ENCODE measurements around the gene CBARP. TPM values are rescaled to one million over a fixed set of nuclear protein-coding genes. Genes with fewer than 3 reads are reported as not detected.

The CBARP gene
- polyA plus RNA-seq, 2 donors: 0.95 to 1.3 TPM

- WGBS, 2 donors: 56 to 81% methylated on average over 24 of the region's 24 CpGs
- no peaks in the 10 kb centered on the region for H3K27me3 ChIP-seq (ENCODE audit: control insufficient read depth in 1 of 2, insufficient read depth in 2 of 2, low read length in 2 of 2)
- H3K36me3 ChIP-seq (ENCODE audit: control insufficient read depth in 2 of 2, insufficient read depth in 2 of 2, low read length in 1 of 2): peaks cover 0 to 6% of the 10 kb centered on the region in 2 donors
- peak overlapping the region in 1 of 2 donors; percentile 36 for H3K27ac ChIP-seq (ENCODE audit: low read depth in 2 of 2, low read length in 1 of 2)
- no peak overlapping the region for H3K4me3 ChIP-seq (ENCODE audit: low read depth in 1 of 2, low read length in 2 of 2)
- peaks cover 0 to 38% of the 10 kb centered on the region in 2 donors for H3K4me1 ChIP-seq (ENCODE audit: control insufficient read depth in 2 of 2, insufficient read depth in 2 of 2, low read length in 1 of 2)
- H3K9me3 ChIP-seq (ENCODE audit: control insufficient read depth in 2 of 2, insufficient read depth in 1 of 2, low read depth in 1 of 2, low read length in 1 of 2): no peaks in the 10 kb centered on the region
Measured at GRCh38 chr19:1233115-1233667, 4.6 kb downstream of the CBARP start.

- peak overlapping the region; percentile 15 to 63 for H3K27ac ChIP-seq (ENCODE audit: low read depth in 2 of 2, low read length in 1 of 2)
- no peaks in the 10 kb centered on the region for H3K9me3 ChIP-seq (ENCODE audit: control insufficient read depth in 2 of 2, insufficient read depth in 1 of 2, low read depth in 1 of 2, low read length in 1 of 2)
- H3K4me3 ChIP-seq (ENCODE audit: low read depth in 1 of 2, low read length in 2 of 2): no peak overlapping the region
- WGBS, 2 donors: 27 to 30% methylated on average over 15 of the region's 15 CpGs
- H3K36me3 ChIP-seq (ENCODE audit: control insufficient read depth in 2 of 2, insufficient read depth in 2 of 2, low read length in 1 of 2): peaks cover under 1 to 10% of the 10 kb centered on the region in 2 donors
- H3K4me1 ChIP-seq (ENCODE audit: control insufficient read depth in 2 of 2, insufficient read depth in 2 of 2, low read length in 1 of 2): peaks cover 0 to 36% of the 10 kb centered on the region in 2 donors
- no peaks in the 10 kb centered on the region for H3K27me3 ChIP-seq (ENCODE audit: control insufficient read depth in 1 of 2, insufficient read depth in 2 of 2, low read length in 2 of 2)
Measured at GRCh38 chr19:1232652-1233072, 5.1 kb downstream of the CBARP start.

- H3K9me3 ChIP-seq (ENCODE audit: control insufficient read depth in 2 of 2, insufficient read depth in 1 of 2, low read depth in 1 of 2, low read length in 1 of 2): no peaks in the 10 kb centered on the region
- no peaks in the 10 kb centered on the region for H3K27me3 ChIP-seq (ENCODE audit: control insufficient read depth in 1 of 2, insufficient read depth in 2 of 2, low read length in 2 of 2)
- peak overlapping the region; percentile 15 to 63 for H3K27ac ChIP-seq (ENCODE audit: low read depth in 2 of 2, low read length in 1 of 2)
- H3K4me1 ChIP-seq (ENCODE audit: control insufficient read depth in 2 of 2, insufficient read depth in 2 of 2, low read length in 1 of 2): peaks cover 0 to 35% of the 10 kb centered on the region in 2 donors
- H3K4me3 ChIP-seq (ENCODE audit: low read depth in 1 of 2, low read length in 2 of 2): no peak overlapping the region
- 64 to 67% methylated on average over 15 of the region's 15 CpGs for WGBS, 2 donors
- peaks cover 3 to 16% of the 10 kb centered on the region in 2 donors for H3K36me3 ChIP-seq (ENCODE audit: control insufficient read depth in 2 of 2, insufficient read depth in 2 of 2, low read length in 1 of 2)
Measured at GRCh38 chr19:1231729-1232637, 5.8 kb downstream of the CBARP start.

GRCh38 chr19:1230783-1231489 lies 6.9 kb downstream of the CBARP start:
- Histone ChIP-seq H3K9me3 (ENCODE audit: control insufficient read depth in 2 of 2, insufficient read depth in 1 of 2, low read depth in 1 of 2, low read length in 1 of 2) (no peaks in the 10 kb centered on the region), H3K4me3 (ENCODE audit: low read depth in 1 of 2, low read length in 2 of 2) (no peak overlapping the region), H3K4me1 (ENCODE audit: control insufficient read depth in 2 of 2, insufficient read depth in 2 of 2, low read length in 1 of 2) (peaks cover 0 to 30% of the 10 kb centered on the region in 2 donors), H3K27ac (ENCODE audit: low read depth in 2 of 2, low read length in 1 of 2) (no peak overlapping the region), H3K36me3 (ENCODE audit: control insufficient read depth in 2 of 2, insufficient read depth in 2 of 2, low read length in 1 of 2) (peaks cover 7 to 23% of the 10 kb centered on the region in 2 donors), H3K27me3 (ENCODE audit: control insufficient read depth in 1 of 2, insufficient read depth in 2 of 2, low read length in 2 of 2) (no peaks in the 10 kb centered on the region)
- 71 to 80% methylated on average over 37 to 38 of the region's 38 CpGs for WGBS, 2 donors

- Histone ChIP-seq H3K4me3 (ENCODE audit: low read depth in 1 of 2, low read length in 2 of 2) (no peak overlapping the region), H3K27me3 (ENCODE audit: control insufficient read depth in 1 of 2, insufficient read depth in 2 of 2, low read length in 2 of 2) (no peaks in the 10 kb centered on the region), H3K36me3 (ENCODE audit: control insufficient read depth in 2 of 2, insufficient read depth in 2 of 2, low read length in 1 of 2) (peaks cover 7 to 28% of the 10 kb centered on the region in 2 donors), H3K4me1 (ENCODE audit: control insufficient read depth in 2 of 2, insufficient read depth in 2 of 2, low read length in 1 of 2) (peaks cover 0 to 23% of the 10 kb centered on the region in 2 donors), H3K9me3 (ENCODE audit: control insufficient read depth in 2 of 2, insufficient read depth in 1 of 2, low read depth in 1 of 2, low read length in 1 of 2) (no peaks in the 10 kb centered on the region), H3K27ac (ENCODE audit: low read depth in 2 of 2, low read length in 1 of 2) (no peak overlapping the region)
- 84 to 89% methylated on average over 53 to 61 of the region's 61 CpGs for WGBS, 2 donors
Measured at GRCh38 chr19:1229924-1230782, 7.7 kb downstream of the CBARP start.

- Histone ChIP-seq H3K27ac (ENCODE audit: low read depth in 2 of 2, low read length in 1 of 2) (no peak overlapping the region), H3K4me3 (ENCODE audit: low read depth in 1 of 2, low read length in 2 of 2) (no peak overlapping the region), H3K36me3 (ENCODE audit: control insufficient read depth in 2 of 2, insufficient read depth in 2 of 2, low read length in 1 of 2) (peaks cover 7 to 32% of the 10 kb centered on the region in 2 donors), H3K9me3 (ENCODE audit: control insufficient read depth in 2 of 2, insufficient read depth in 1 of 2, low read depth in 1 of 2, low read length in 1 of 2) (no peaks in the 10 kb centered on the region), H3K4me1 (ENCODE audit: control insufficient read depth in 2 of 2, insufficient read depth in 2 of 2, low read length in 1 of 2) (peaks cover 0 to 19% of the 10 kb centered on the region in 2 donors), H3K27me3 (ENCODE audit: control insufficient read depth in 1 of 2, insufficient read depth in 2 of 2, low read length in 2 of 2) (no peaks in the 10 kb centered on the region)
- WGBS, 2 donors: 95 to 96% methylated on average over 133 to 158 of the region's 158 CpGs
Measured at GRCh38 chr19:1229056-1229923, 8.5 kb downstream of the CBARP start.

GRCh38 chr19:1228161-1228957 lies 9.4 kb downstream of the CBARP start:
- H3K9me3 ChIP-seq (ENCODE audit: control insufficient read depth in 2 of 2, insufficient read depth in 1 of 2, low read depth in 1 of 2, low read length in 1 of 2): no peaks in the 10 kb centered on the region
- H3K4me3 ChIP-seq (ENCODE audit: low read depth in 1 of 2, low read length in 2 of 2): no peak overlapping the region
- WGBS, 2 donors: 96 to 97% methylated on average over 93 to 100 of the region's 100 CpGs
- peaks cover 0 to 19% of the 10 kb centered on the region in 2 donors for H3K4me1 ChIP-seq (ENCODE audit: control insufficient read depth in 2 of 2, insufficient read depth in 2 of 2, low read length in 1 of 2)
- no peaks in the 10 kb centered on the region for H3K27me3 ChIP-seq (ENCODE audit: control insufficient read depth in 1 of 2, insufficient read depth in 2 of 2, low read length in 2 of 2)
- no peak overlapping the region for H3K27ac ChIP-seq (ENCODE audit: low read depth in 2 of 2, low read length in 1 of 2)
- H3K36me3 ChIP-seq (ENCODE audit: control insufficient read depth in 2 of 2, insufficient read depth in 2 of 2, low read length in 1 of 2): peaks cover 7 to 41% of the 10 kb centered on the region in 2 donors

Measured in esophagus (tissue), 2 donors.